Liver (tissue), 9 donors: ENCODE measurements around the gene EXOC6B. TPM values are rescaled to one million over a fixed set of nuclear protein-coding genes. Genes with fewer than 3 reads are reported as not detected.
"Not testable (repeated sequence)": the region's sequence is repeated elsewhere in the genome, so short reads cannot be mapped to it uniquely, and the experiment has no call there.

ENCODE experiments used
- DNase-seq: peaks from one replicate; pipeline ENCODE4 v3.0.0-alpha.2; 2017; ENCODE audit warnings: low spot score
- H3K27ac ChIP-seq, 2 donors: one replicate each; pipeline ENCODE4 v1.7.0; 2013; ENCODE audit warnings: inconsistent platforms in 2 of 2, low read length in 2 of 2, control low read depth in 1 of 2, low read depth in 1 of 2, mild to moderate bottlenecking in 1 of 2
- H3K27me3 ChIP-seq, 4 donors: one replicate each; pipeline versions ENCODE4 v1.6.1 to v1.7.0; 2013; ENCODE audit warnings: low read length in 3 of 4, inconsistent platforms in 1 of 4, mild to moderate bottlenecking in 1 of 4, moderate library complexity in 1 of 4; ENCODE audit not compliant: control insufficient read depth in 4 of 4, insufficient read depth in 4 of 4
- H3K36me3 ChIP-seq, 4 donors: one replicate each; pipeline versions ENCODE4 v1.6.1 to v1.7.0; 2013; ENCODE audit warnings: low read length in 3 of 4, mild to moderate bottlenecking in 3 of 4, low read depth in 1 of 4, moderate library complexity in 1 of 4; ENCODE audit not compliant: control insufficient read depth in 4 of 4, insufficient read depth in 3 of 4
- H3K4me1 ChIP-seq, 4 donors: one replicate each; pipeline versions ENCODE4 v1.6.1 to v1.7.0; 2013; ENCODE audit warnings: low read length in 3 of 4, mild to moderate bottlenecking in 3 of 4, moderate library complexity in 1 of 4; ENCODE audit not compliant: control insufficient read depth in 4 of 4, insufficient read depth in 4 of 4
- H3K4me3 ChIP-seq, 3 donors: one replicate each; pipeline versions ENCODE4 v1.6.1 to v1.7.0; 2013; ENCODE audit warnings: low read length in 3 of 3, control low read depth in 1 of 3, low read depth in 1 of 3, mild to moderate bottlenecking in 1 of 3
- H3K9ac ChIP-seq, 2 donors: one replicate each; pipeline ENCODE4 v1.7.0; 2013; ENCODE audit warnings: low read length in 2 of 2, mild to moderate bottlenecking in 2 of 2, moderate library complexity in 2 of 2, control low read depth in 1 of 2, low read depth in 1 of 2
- H3K9me3 ChIP-seq, 4 donors: one replicate each; pipeline versions ENCODE4 v1.6.1 to v1.7.0; 2013; ENCODE audit warnings: low read length in 3 of 4; ENCODE audit not compliant: control insufficient read depth in 4 of 4
- FOXA2 ChIP-seq: IDR thresholded peaks from 2 replicates; pipeline ENCODE4 v1.6.1; 2016; ENCODE audit warnings: antibody characterized with exemption
- JUND ChIP-seq, 2 donors: IDR thresholded peaks; 2 replicates each; pipeline ENCODE4 v1.6.1; 2016; ENCODE audit warnings: antibody characterized with exemption in 2 of 2
- NR2F2 ChIP-seq: IDR thresholded peaks from 2 replicates; pipeline ENCODE4 v1.6.1; 2016; ENCODE audit warnings: antibody characterized with exemption
- RXRA ChIP-seq, 2 donors: IDR thresholded peaks; 2 replicates each; pipeline ENCODE4 v1.6.1; 2017 to 2018; ENCODE audit warnings: antibody characterized with exemption in 2 of 2, mild to moderate bottlenecking in 1 of 2
- SP1 ChIP-seq: IDR thresholded peaks from 2 replicates; pipeline ENCODE4 v1.6.1; 2018; ENCODE audit warnings: antibody characterized with exemption, mild to moderate bottlenecking
- TAF1 ChIP-seq: conservative IDR thresholded peaks from 2 replicates; pipeline ENCODE4 v1.6.1; 2016; ENCODE audit warnings: antibody characterized with exemption, mild to moderate bottlenecking
- WGBS: extraction: QIAGEN DNeasy Blood & Tissue Kit; methylation state at CpG from one replicate; pipeline ENCODE4 v1.1.7; 2013; 5-methylcytosine and 5-hydroxymethylcytosine counted together
- polyA plus RNA-seq, 2 donors: library from polyadenylated mRNA; stranded (reverse) in 1 of 2; unstranded in 1 of 2; fragments of 200-250 nt in 1 of 2; fragments of >200 nt in 1 of 2; fragmentation: Nextera tagmentation in 1 of 2; extraction: Ambion mirVana in 1 of 2; gene quantifications; one replicate each; pipeline versions ENCODE4 v1.2.1 to v1.2.3, GENCODE V29; 2013 to 2015
- total RNA-seq, 2 donors: library from RNA; depleted of rRNA; stranded (reverse); fragments of >200 nt; gene quantifications; one replicate each; pipeline ENCODE4 v1.2.3, GENCODE V29; 2014
- TF ChIP-seq, protein P1 (sequence below): fragments of 150-350 bp; IDR thresholded peaks from 2 replicates; pipeline ENCODE4 v1.5.1; 2017; ENCODE audit warnings: improper control_type of control experiment, low read depth, low read length; ENCODE audit not compliant: missing input control
- TF ChIP-seq, protein P2 (sequence below): IDR thresholded peaks from 2 replicates; pipeline ENCODE4 v1.6.1; 2016; ENCODE audit warnings: antibody characterized with exemption
- donor health status: healthy.
- donor health status: healthy.
- donor health status: healthy.
- donor health status: healthy.
- donor health status: healthy.

Gene EXOC6B
- total and polyA plus RNA-seq, 4 donors: 1.7 to 9.5 (median 5.5) TPM

DNA sequence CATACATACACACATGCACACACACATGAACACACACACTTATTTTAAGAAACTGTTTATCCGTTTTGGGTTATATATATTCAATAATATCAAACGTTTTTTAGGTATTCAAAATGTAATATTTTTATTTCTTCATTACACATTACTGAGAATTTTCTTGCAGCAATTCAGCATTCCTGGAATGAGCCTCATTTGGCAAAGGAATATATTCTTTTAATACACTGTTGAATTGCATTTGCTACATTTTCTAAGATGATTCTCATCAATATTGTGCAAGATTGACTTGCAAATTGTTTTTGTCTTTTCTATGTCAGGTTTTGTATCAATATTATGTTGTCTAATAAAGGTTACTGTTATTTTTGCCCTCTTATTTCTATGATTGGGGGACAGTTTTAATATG lies 402.1 kb downstream of the EXOC6B start:
- TF ChIP-seq, protein P1, sequence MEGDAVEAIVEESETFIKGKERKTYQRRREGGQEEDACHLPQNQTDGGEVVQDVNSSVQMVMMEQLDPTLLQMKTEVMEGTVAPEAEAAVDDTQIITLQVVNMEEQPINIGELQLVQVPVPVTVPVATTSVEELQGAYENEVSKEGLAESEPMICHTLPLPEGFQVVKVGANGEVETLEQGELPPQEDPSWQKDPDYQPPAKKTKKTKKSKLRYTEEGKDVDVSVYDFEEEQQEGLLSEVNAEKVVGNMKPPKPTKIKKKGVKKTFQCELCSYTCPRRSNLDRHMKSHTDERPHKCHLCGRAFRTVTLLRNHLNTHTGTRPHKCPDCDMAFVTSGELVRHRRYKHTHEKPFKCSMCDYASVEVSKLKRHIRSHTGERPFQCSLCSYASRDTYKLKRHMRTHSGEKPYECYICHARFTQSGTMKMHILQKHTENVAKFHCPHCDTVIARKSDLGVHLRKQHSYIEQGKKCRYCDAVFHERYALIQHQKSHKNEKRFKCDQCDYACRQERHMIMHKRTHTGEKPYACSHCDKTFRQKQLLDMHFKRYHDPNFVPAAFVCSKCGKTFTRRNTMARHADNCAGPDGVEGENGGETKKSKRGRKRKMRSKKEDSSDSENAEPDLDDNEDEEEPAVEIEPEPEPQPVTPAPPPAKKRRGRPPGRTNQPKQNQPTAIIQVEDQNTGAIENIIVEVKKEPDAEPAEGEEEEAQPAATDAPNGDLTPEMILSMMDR: no peak
- no peak overlapping the region for H3K27ac ChIP-seq

DNA sequence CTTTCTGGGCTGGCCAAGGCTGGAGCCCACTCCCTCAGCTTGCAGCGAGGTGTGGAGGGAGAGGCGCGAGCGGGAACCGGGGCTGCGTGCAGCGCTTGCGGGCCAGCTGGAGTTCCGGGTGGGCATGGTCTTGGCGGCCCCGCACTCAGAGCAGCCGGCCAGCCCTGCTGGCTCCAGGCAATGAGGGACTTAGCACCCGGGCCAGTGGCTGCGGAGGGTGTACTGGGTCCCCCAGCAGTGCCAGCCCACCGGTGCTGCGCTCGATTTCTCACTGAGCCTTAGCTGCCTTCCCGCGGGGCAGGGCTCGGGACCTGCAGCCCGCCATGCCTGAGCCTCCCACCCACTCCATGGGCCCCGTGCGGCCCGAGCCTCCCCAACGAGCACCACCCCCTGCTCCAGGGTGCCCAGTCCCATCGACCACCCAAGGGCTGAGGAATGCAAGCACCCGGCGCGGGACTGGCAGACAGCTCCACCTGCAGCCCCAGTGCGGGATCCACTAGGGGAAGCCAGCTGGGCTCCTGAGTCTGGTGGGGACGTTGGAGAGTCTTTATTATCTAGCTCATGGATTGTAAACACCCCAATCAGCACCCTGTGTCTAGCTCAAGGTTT lies 404.0 kb downstream of the EXOC6B start:
- not testable (repeated sequence) for H3K9ac ChIP-seq, H3K27me3 ChIP-seq, H3K36me3 ChIP-seq, H3K27ac ChIP-seq, H3K4me3 ChIP-seq, DNase-seq, H3K4me1 ChIP-seq, H3K9me3 ChIP-seq
- WGBS: over 99% methylated on average over 31 of the region's 31 CpGs

More for the DNA sequence above, 402.1 kb downstream of the EXOC6B start:
- Histone ChIP-seq H3K4me1 (no peaks in the 10 kb centered on the region), H3K27me3 (no peaks in the 10 kb centered on the region), H3K9ac (no peak overlapping the region), H3K9me3 (no peaks in the 10 kb centered on the region), H3K4me3 (no peak overlapping the region), H3K36me3 (peaks cover 0 to 2% (median 0%) of the 10 kb centered on the region in 4 donors)
- no peak for DNase-seq
- 74% methylated on average over 2 of the region's 2 CpGs for WGBS

DNA sequence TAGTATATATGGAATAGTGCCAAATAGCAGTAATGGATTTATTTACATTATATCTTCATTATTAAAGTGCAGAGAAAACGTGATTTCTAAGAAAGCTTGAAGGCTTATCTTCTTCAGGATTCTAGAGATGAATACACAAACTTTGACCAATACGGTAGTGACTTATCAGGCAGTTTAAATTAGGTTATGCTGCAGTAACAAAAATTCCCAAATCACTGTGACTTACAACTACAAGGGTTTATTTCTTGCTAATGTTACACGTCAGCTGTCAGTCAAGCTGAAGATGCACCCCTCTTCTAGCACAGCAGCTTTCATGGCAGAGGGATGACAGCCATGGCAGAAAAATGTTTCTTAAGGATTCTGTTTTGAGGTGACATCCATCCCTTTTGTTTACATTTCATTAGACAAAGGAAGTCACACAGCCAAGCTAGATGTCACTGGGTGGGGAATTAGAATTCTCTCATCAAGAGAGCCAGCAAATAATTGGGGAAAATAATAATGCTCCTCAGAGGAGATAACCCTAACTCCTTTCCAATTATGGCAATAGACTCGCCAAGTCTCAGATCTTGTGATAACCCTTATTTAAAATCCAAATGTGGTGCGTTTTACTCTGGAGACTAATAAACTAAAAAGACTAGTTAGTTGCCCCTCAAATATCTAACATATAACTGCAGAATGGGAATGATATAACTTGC lies 409.9 kb downstream of the EXOC6B start:
- WGBS: 90% methylated on average over 5 of the region's 5 CpGs
- Histone ChIP-seq H3K4me1 (no peaks in the 10 kb centered on the region), H3K27ac (no peak overlapping the region), H3K27me3 (no peaks in the 10 kb centered on the region), H3K36me3 (peaks cover 0 to 2% (median 0%) of the 10 kb centered on the region in 4 donors), H3K9ac (no peak overlapping the region), H3K9me3 (no peaks in the 10 kb centered on the region), H3K4me3 (no peak overlapping the region)
- TF ChIP-seq JUND (IDR thresholded peaks at IDR 0.05): no peak
- TF ChIP-seq, protein P1: no peak
- TF ChIP-seq FOXA2: no peak
- TF ChIP-seq, protein P2, sequence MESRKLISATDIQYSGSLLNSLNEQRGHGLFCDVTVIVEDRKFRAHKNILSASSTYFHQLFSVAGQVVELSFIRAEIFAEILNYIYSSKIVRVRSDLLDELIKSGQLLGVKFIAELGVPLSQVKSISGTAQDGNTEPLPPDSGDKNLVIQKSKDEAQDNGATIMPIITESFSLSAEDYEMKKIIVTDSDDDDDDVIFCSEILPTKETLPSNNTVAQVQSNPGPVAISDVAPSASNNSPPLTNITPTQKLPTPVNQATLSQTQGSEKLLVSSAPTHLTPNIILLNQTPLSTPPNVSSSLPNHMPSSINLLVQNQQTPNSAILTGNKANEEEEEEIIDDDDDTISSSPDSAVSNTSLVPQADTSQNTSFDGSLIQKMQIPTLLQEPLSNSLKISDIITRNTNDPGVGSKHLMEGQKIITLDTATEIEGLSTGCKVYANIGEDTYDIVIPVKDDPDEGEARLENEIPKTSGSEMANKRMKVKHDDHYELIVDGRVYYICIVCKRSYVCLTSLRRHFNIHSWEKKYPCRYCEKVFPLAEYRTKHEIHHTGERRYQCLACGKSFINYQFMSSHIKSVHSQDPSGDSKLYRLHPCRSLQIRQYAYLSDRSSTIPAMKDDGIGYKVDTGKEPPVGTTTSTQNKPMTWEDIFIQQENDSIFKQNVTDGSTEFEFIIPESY: no peak
- no peak for TF ChIP-seq TAF1
- no peak for TF ChIP-seq NR2F2
- no peak for TF ChIP-seq SP1
- TF ChIP-seq RXRA (IDR thresholded peaks at IDR 0.05): no peak
- no peak for DNase-seq
